SK-N-MC (cell line): ENCODE results near the gene ZNF343.

Experiments used
- EZH2 ChIP-seq: fragments of 200-600 bp; sonication (generic); IDR thresholded peaks from one replicate; pipeline ENCODE4 v1.6.1; 2017; ENCODE audit warnings: antibody characterized with exemption
- POLR2AphosphoS5 ChIP-seq: IDR thresholded peaks from 2 replicates; pipeline ENCODE4 v1.6.1; 2012; ENCODE audit warnings: mild to moderate bottlenecking, low read depth, low read length, borderline replicate concordance

GRCh38 chr20:2463616-2464365, 44.9 kb downstream of the ZNF343 start:
- TF ChIP-seq POLR2AphosphoS5, result no peak; the same call in 1 of the 2 replicates
- no peak for TF ChIP-seq EZH2
